Measurements from ENCODE around the gene OXGR1.

Gene OXGR1

DNA sequence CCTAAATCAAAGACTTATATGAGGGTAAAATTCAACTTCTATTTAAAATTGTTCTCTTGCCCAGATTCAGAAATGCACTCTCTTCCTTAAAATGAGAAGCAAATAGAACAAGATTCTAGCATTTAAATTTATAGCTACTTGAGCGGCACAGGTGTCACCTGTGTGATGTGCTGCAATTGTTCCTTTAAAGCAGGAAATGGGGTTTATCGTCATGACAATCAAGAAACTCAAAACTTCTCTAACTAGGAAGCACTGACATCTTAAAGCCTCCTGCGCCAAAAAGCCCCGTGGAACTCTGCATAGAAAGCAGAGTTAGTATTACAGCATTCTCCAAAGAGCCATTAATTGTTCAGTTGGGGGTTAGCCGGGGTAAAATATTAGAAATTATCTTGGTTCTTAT lies 2.6 kb upstream of the OXGR1 start:
- no peak for DNase-seq (ENCODE audit: extremely low read depth, low read depth)
- TF ChIP-seq, protein P1, sequence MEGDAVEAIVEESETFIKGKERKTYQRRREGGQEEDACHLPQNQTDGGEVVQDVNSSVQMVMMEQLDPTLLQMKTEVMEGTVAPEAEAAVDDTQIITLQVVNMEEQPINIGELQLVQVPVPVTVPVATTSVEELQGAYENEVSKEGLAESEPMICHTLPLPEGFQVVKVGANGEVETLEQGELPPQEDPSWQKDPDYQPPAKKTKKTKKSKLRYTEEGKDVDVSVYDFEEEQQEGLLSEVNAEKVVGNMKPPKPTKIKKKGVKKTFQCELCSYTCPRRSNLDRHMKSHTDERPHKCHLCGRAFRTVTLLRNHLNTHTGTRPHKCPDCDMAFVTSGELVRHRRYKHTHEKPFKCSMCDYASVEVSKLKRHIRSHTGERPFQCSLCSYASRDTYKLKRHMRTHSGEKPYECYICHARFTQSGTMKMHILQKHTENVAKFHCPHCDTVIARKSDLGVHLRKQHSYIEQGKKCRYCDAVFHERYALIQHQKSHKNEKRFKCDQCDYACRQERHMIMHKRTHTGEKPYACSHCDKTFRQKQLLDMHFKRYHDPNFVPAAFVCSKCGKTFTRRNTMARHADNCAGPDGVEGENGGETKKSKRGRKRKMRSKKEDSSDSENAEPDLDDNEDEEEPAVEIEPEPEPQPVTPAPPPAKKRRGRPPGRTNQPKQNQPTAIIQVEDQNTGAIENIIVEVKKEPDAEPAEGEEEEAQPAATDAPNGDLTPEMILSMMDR (IDR thresholded peaks at IDR 0.05; ENCODE audit: low read depth, low read length) = no peak

DNA sequence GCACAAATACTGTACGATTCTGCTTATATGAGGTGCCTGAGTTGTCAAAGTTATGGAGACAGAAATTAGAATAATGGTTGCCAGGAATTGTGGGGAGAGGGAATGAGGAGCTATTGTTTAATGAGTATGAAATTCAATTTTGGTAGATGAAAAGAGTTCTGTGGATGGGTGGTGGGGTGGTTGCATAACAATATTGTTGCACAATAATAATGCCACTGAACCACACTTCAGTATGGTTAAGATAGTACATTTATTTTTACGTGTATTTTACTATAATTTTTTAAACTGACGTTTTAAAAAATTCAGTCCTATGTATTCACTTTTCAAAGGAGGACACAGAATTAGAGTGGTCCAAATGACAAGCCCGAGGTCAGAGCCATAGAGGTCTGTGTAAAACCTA lies 1.8 kb upstream of the OXGR1 start:
- TF ChIP-seq, protein P1 (IDR thresholded peaks at IDR 0.05; ENCODE audit: low read depth, low read length) = no peak
- no peak for DNase-seq (ENCODE audit: extremely low read depth, low read depth)

DNA sequence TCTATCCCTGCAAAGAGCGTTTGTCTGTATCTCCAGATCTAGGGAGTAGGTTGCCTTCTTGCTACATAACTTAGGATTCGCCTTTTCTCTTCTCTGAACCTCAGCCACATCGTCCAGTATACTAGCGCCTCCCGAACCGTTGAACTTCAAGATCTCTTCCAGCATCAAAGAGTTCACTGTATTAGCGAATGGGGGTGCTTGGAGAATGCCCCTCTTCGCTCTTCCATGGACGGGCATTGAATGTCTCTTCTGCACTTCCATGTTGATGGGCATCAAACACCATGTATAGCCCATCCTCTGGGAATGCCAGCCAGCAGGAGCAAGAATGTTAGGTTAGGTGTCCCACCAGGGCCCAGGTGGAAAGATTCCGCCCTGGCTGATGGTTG lies 575 bp upstream of the OXGR1 start:
- DNase-seq (ENCODE audit: extremely low read depth, low read depth) = no peak
- TF ChIP-seq, protein P1 (IDR thresholded peaks at IDR 0.05; ENCODE audit: low read depth, low read length) = no peak

DNA sequence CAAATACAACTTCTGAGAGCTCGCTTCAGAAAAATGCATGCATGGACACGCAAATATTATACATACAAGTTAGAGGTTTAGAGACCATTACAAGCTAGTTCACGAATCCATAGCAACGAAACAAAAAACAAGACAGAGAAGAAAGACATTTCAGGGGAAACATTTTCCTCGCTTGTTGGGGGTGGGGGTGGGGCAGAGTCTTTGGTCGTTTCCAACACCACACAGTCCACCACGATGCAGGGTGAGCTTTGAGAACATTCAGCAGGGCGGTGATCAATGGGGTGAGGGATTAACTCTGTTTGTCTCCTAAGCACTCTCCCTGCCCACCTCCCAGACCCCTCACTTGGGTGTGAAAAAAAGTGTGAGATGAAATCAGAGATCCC lies 651 bp downstream of the OXGR1 start:
- no peak for DNase-seq (ENCODE audit: extremely low read depth, low read depth)
- TF ChIP-seq, protein P1 (IDR thresholded peaks at IDR 0.05; ENCODE audit: low read depth, low read length) = no peak

DNA sequence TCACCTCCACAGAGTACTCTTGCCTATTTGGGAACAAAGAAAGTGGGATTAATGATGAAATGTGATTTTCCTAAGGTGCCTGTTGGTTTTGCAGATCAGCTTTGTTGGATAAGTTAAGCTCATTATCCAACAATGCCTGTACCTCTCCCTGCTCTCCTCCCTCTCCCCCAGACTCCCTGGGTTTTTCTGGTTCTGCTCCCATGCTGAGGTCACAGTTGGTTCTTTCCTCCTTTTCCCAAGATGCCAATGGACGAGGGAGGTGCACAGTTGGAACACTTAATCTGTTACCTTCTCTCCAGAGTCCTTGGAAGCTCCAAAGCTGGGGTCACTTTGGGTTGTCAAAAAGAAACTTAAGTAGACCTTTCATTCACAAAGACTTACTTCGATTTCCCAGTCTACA lies 1.6 kb downstream of the OXGR1 start:
- TF ChIP-seq, protein P1 (IDR thresholded peaks at IDR 0.05; ENCODE audit: low read depth, low read length) = no peak
- no peak for DNase-seq (ENCODE audit: extremely low read depth, low read depth)

DNA sequence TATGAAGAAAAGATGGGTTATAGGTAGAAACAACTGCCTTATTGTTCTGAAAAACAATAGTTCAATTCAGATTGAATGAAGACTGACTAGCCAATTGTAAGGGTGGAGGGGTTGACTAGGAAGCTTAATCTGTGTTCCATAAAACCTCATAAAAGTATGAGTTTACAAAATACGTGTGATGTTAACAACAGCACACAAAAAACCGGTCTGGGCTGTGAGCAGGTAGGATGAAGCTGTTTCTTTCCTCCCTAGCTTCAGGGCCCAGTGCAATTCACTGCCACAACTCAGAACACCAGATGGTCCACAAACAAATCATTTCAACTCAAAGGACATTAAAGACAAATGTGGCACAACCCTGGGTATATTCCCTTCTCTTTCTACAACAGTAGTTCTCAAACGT lies 3.2 kb downstream of the OXGR1 start:
- TF ChIP-seq, protein P1 (IDR thresholded peaks at IDR 0.05; ENCODE audit: low read depth, low read length) = no peak
- DNase-seq (ENCODE audit: extremely low read depth, low read depth) = no peak

DNA sequence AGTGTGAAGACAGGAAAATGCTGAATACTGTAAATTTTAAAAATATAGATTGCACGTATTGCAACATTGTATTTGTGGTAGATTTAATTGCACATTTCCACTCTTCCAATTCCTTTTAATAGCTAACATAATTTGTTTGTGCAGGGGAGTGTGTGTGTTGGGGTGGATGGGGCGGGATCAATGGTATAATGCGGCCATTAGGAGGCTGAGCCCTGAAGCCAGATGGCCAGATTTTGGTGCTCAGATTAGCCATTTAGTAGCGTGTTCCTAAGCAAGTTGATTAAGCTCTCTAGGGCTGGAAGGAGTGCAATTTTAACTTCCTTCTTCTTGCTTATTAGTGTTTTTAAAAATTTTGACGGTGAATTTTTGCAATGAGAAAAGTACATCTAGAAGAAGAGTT lies 5.8 kb downstream of the OXGR1 start:
- TF ChIP-seq, protein P1 (IDR thresholded peaks at IDR 0.05; ENCODE audit: low read depth, low read length) = no peak
- no peak for DNase-seq (ENCODE audit: extremely low read depth, low read depth)

Measured in AG09319 (cell line).